GM23248 (cell line): ENCODE data around the gene SEZ6L.

Experiments
- EZH2 ChIP-seq: fragments of 200-600 bp; sonication (generic); IDR thresholded peaks from 2 replicates; pipeline ENCODE4 v1.6.1; 2018; ENCODE audit warnings: antibody characterized with exemption, mild to moderate bottlenecking; ENCODE audit not compliant: insufficient read depth, poor library complexity, severe bottlenecking
- EZH2phosphoT487 ChIP-seq: fragments of 200-600 bp; sonication (generic); IDR thresholded peaks from 2 replicates; pipeline ENCODE4 v1.6.1; 2018; ENCODE audit warnings: antibody characterized with exemption, moderate library complexity, mild to moderate bottlenecking, low read depth; ENCODE audit not compliant: insufficient read depth

- TF ChIP-seq EZH2phosphoT487 (no peak), EZH2 (no peak)
Measured at GRCh38 chr22:26320447-26320846, 151.2 kb downstream of the SEZ6L start.
